IMR-90 (cell line): Measurements from ENCODE around the gene FGF12. TPM values are rescaled to one million over a fixed set of nuclear protein-coding genes. Genes with fewer than 3 reads are reported as not detected.

Source experiments
- microRNA-seq, 2 experiments: library from miRNA; stranded (forward) in 1 of 2; unstranded in 1 of 2; fragments of 10-50 nt in 1 of 2; fragments of <30 nt in 1 of 2; gene quantifications in 1 of 2; microRNA quantifications in 1 of 2; one replicate each; pipeline versions ENCODE3 to v1.1.0; 2013 to 2020; ENCODE audit not compliant: insufficient read depth in 1 of 2, insufficient read length in 1 of 2, unreplicated experiment in 1 of 2
- polyA plus RNA-seq, 3 experiments: library from polyadenylated mRNA; depleted of rRNA; stranded (reverse); fragments of >200 nt; gene quantifications; 2 replicates each; pipeline ENCODE4 v1.2.3, GENCODE V29; 2012; ENCODE audit warnings: low replicate concordance in 1 of 3
- small RNA-seq, 5 experiments: library from RNA; depleted of rRNA; stranded (forward); fragments of <200 nt; gene quantifications; one replicate each; pipeline ENCODE3, GENCODE V24; 2012
- total RNA-seq: library from RNA; depleted of rRNA; stranded (reverse); fragments of >200 nt; gene quantifications from 2 replicates; pipeline ENCODE4 v1.2.3, GENCODE V29; 2012; rRNA removed

Gene FGF12
- total and polyA plus RNA-seq, 2 of the 4 experiments (the other 2 are of a cell fraction) = not detected

Small RNA genes within 50 kb of the gene (microRNA-seq; reads per million reads assigned to microRNA genes)
- gene RF01210 (ENCODE audit: insufficient read depth, insufficient read length) (not detected), gene RNU1-20P (ENCODE audit: insufficient read depth, insufficient read length) (not detected)

Small RNA genes within 50 kb of the gene (small RNA-seq; reads per million reads assigned to genes)
- gene RF01210 (0 reads per million in 5 experiments), gene RNU1-20P (0 to 1.2 (median 0) reads per million in 5 experiments)

Other genes with a start within 250 kb of the FGF12 start
- gene MB21D2, start 190.3 kb upstream of the FGF12 start, total RNA-seq = 44.8 and 46.4 TPM in 2 replicates
- 13.6 and 14.6 TPM in 2 replicates for gene MB21D2, start 190.3 kb upstream of the FGF12 start, polyA plus RNA-seq (2012; rRNA removed)